Measurements from ENCODE around the gene LCE3C.
"Not testable (repeated sequence)": the region's sequence is repeated elsewhere in the genome, so short reads cannot be mapped to it uniquely, and the experiment has no call there.

The LCE3C gene

GRCh38 chr1:152599934-152600333 lies at the start of gene LCE3C:
Gene LCE3C, plus strand, starts transcription at chr1:152600234. Its CDS starts 498 bp downstream, at chr1:152600732.
- Histone ChIP-seq H3K4me1 (ENCODE audit: control insufficient read depth, insufficient read depth, low read length) (no peaks in the 10 kb centered on the region), H3K27me3 (ENCODE audit: control insufficient read depth, insufficient read depth, low read length) (no peaks in the 10 kb centered on the region), H3K36me3 (ENCODE audit: control insufficient read depth, insufficient read depth, low read length) (no peaks in the 10 kb centered on the region), H3K27ac (ENCODE audit: low read depth, low read length) (no peak within 1 kb of the TSS), H3K9ac (ENCODE audit: low read length) (no peak within 1 kb of the TSS), H3K4me3 (ENCODE audit: low read length) (no peak within 1 kb of the TSS)

- H3K36me3 ChIP-seq (ENCODE audit: control insufficient read depth, insufficient read depth, low read length), result no peaks in the 10 kb centered on the region
- no peaks in the 10 kb centered on the region for H3K27me3 ChIP-seq (ENCODE audit: control insufficient read depth, insufficient read depth, low read length)
- no peak overlapping the region for H3K4me3 ChIP-seq (ENCODE audit: low read length)
- H3K4me1 ChIP-seq (ENCODE audit: control insufficient read depth, insufficient read depth, low read length), result no peaks in the 10 kb centered on the region
- no peak overlapping the region for H3K27ac ChIP-seq (ENCODE audit: low read depth, low read length)
- no peak overlapping the region for H3K9ac ChIP-seq (ENCODE audit: low read length)
Measured at GRCh38 chr1:152565115-152565514, 34.9 kb upstream of the LCE3C start.

GRCh38 chr1:152565535-152566215 lies 34.4 kb upstream of the LCE3C start:
- Histone ChIP-seq H3K4me1 (ENCODE audit: control insufficient read depth, insufficient read depth, low read length) (no peaks in the 10 kb centered on the region), H3K9ac (ENCODE audit: low read length) (no peak overlapping the region), H3K27ac (ENCODE audit: low read depth, low read length) (no peak overlapping the region), H3K36me3 (ENCODE audit: control insufficient read depth, insufficient read depth, low read length) (no peaks in the 10 kb centered on the region), H3K27me3 (ENCODE audit: control insufficient read depth, insufficient read depth, low read length) (no peaks in the 10 kb centered on the region), H3K4me3 (ENCODE audit: low read length) (no peak overlapping the region)

- no peaks in the 10 kb centered on the region for H3K27me3 ChIP-seq (ENCODE audit: control insufficient read depth, insufficient read depth, low read length)
- H3K4me1 ChIP-seq (ENCODE audit: control insufficient read depth, insufficient read depth, low read length), result no peaks in the 10 kb centered on the region
- H3K4me3 ChIP-seq (ENCODE audit: low read length), result no peak within 1 kb of the TSS
- H3K27ac ChIP-seq (ENCODE audit: low read depth, low read length), result no peak within 1 kb of the TSS
- H3K36me3 ChIP-seq (ENCODE audit: control insufficient read depth, insufficient read depth, low read length), result no peaks in the 10 kb centered on the region
- no peak within 1 kb of the TSS for H3K9ac ChIP-seq (ENCODE audit: low read length)
Measured at GRCh38 chr1:152566681-152567080, 33.4 kb upstream of the LCE3C start, which contains the start of gene LCE3E. Gene LCE3E, minus strand, starts transcription at chr1:152566780. Its CDS starts 572 bp downstream, at chr1:152566208.

- Histone ChIP-seq H3K36me3 (ENCODE audit: control insufficient read depth, insufficient read depth, low read length) (no peaks in the 10 kb centered on the region), H3K27ac (ENCODE audit: low read depth, low read length) (no peak overlapping the region), H3K4me3 (ENCODE audit: low read length) (no peak overlapping the region), H3K9ac (ENCODE audit: low read length) (no peak overlapping the region), H3K27me3 (ENCODE audit: control insufficient read depth, insufficient read depth, low read length) (no peaks in the 10 kb centered on the region), H3K4me1 (ENCODE audit: control insufficient read depth, insufficient read depth, low read length) (no peaks in the 10 kb centered on the region)
Measured at GRCh38 chr1:152577168-152577567, 22.9 kb upstream of the LCE3C start.

- not testable (repeated sequence) for H3K4me1 ChIP-seq (ENCODE audit: control insufficient read depth, insufficient read depth, low read length); H3K27me3 ChIP-seq (ENCODE audit: control insufficient read depth, insufficient read depth, low read length); H3K36me3 ChIP-seq (ENCODE audit: control insufficient read depth, insufficient read depth, low read length); H3K4me3 ChIP-seq (ENCODE audit: low read length); H3K27ac ChIP-seq (ENCODE audit: low read depth, low read length); H3K9ac ChIP-seq (ENCODE audit: low read length)
Measured at GRCh38 chr1:152579526-152579925, 20.5 kb upstream of the LCE3C start.

- no peaks in the 10 kb centered on the region for H3K27me3 ChIP-seq (ENCODE audit: control insufficient read depth, insufficient read depth, low read length)
- no peak within 1 kb of the TSS for H3K27ac ChIP-seq (ENCODE audit: low read depth, low read length)
- H3K4me3 ChIP-seq (ENCODE audit: low read length), result no peak within 1 kb of the TSS
- no peaks in the 10 kb centered on the region for H3K36me3 ChIP-seq (ENCODE audit: control insufficient read depth, insufficient read depth, low read length)
- no peaks in the 10 kb centered on the region for H3K4me1 ChIP-seq (ENCODE audit: control insufficient read depth, insufficient read depth, low read length)
- H3K9ac ChIP-seq (ENCODE audit: low read length), result no peak within 1 kb of the TSS
Measured at GRCh38 chr1:152580433-152580832, 19.6 kb upstream of the LCE3C start, which contains the start of gene LCE3D. Gene LCE3D, minus strand, starts transcription at chr1:152580516. Its CDS starts 580 bp downstream, at chr1:152579936.

- Histone ChIP-seq H3K36me3 (ENCODE audit: control insufficient read depth, insufficient read depth, low read length) (no peaks in the 10 kb centered on the region), H3K4me1 (ENCODE audit: control insufficient read depth, insufficient read depth, low read length) (no peaks in the 10 kb centered on the region), H3K9ac (ENCODE audit: low read length) (no peak overlapping the region), H3K27me3 (ENCODE audit: control insufficient read depth, insufficient read depth, low read length) (no peaks in the 10 kb centered on the region), H3K27ac (ENCODE audit: low read depth, low read length) (no peak overlapping the region), H3K4me3 (ENCODE audit: low read length) (no peak overlapping the region)
Measured at GRCh38 chr1:152582647-152583046, 17.4 kb upstream of the LCE3C start.

- Histone ChIP-seq H3K9ac (ENCODE audit: low read length) (no peak overlapping the region), H3K4me3 (ENCODE audit: low read length) (no peak overlapping the region), H3K36me3 (ENCODE audit: control insufficient read depth, insufficient read depth, low read length) (no peaks in the 10 kb centered on the region), H3K27ac (ENCODE audit: low read depth, low read length) (no peak overlapping the region), H3K4me1 (ENCODE audit: control insufficient read depth, insufficient read depth, low read length) (no peaks in the 10 kb centered on the region), H3K27me3 (ENCODE audit: control insufficient read depth, insufficient read depth, low read length) (no peaks in the 10 kb centered on the region)
Measured at GRCh38 chr1:152585586-152585985, 14.4 kb upstream of the LCE3C start.

- Histone ChIP-seq H3K27ac (ENCODE audit: low read depth, low read length) (no peak overlapping the region), H3K36me3 (ENCODE audit: control insufficient read depth, insufficient read depth, low read length) (no peaks in the 10 kb centered on the region), H3K9ac (ENCODE audit: low read length) (no peak overlapping the region), H3K27me3 (ENCODE audit: control insufficient read depth, insufficient read depth, low read length) (no peaks in the 10 kb centered on the region), H3K4me3 (ENCODE audit: low read length) (no peak overlapping the region), H3K4me1 (ENCODE audit: control insufficient read depth, insufficient read depth, low read length) (no peaks in the 10 kb centered on the region)
Measured at GRCh38 chr1:152596986-152597385, 3.0 kb upstream of the LCE3C start.

- H3K27ac ChIP-seq (ENCODE audit: low read depth, low read length), result no peak within 1 kb of the TSS
- H3K9ac ChIP-seq (ENCODE audit: low read length), result no peak within 1 kb of the TSS
- no peaks in the 10 kb centered on the region for H3K36me3 ChIP-seq (ENCODE audit: control insufficient read depth, insufficient read depth, low read length)
- H3K27me3 ChIP-seq (ENCODE audit: control insufficient read depth, insufficient read depth, low read length), result no peaks in the 10 kb centered on the region
- H3K4me1 ChIP-seq (ENCODE audit: control insufficient read depth, insufficient read depth, low read length), result no peaks in the 10 kb centered on the region
- H3K4me3 ChIP-seq (ENCODE audit: low read length), result no peak within 1 kb of the TSS
Measured at GRCh38 chr1:152613511-152613910, 13.5 kb downstream of the LCE3C start, which contains the start of gene LCE3B. Gene LCE3B, plus strand, starts transcription at chr1:152613811. Its CDS starts 0 bp downstream, at chr1:152613811.

GRCh38 chr1:152621993-152622392 lies 22.0 kb downstream of the LCE3C start:
- Histone ChIP-seq H3K27ac (ENCODE audit: low read depth, low read length) (no peak overlapping the region), H3K4me3 (ENCODE audit: low read length) (no peak overlapping the region), H3K4me1 (ENCODE audit: control insufficient read depth, insufficient read depth, low read length) (no peaks in the 10 kb centered on the region)

GRCh38 chr1:152622803-152623202 lies 22.8 kb downstream of the LCE3C start, which contains the start of gene LCE3A:
Gene LCE3A, minus strand, starts transcription at chr1:152623103. Its CDS starts 0 bp downstream, at chr1:152623103.
- H3K9ac ChIP-seq (ENCODE audit: low read length), result no peak within 1 kb of the TSS
- H3K36me3 ChIP-seq (ENCODE audit: control insufficient read depth, insufficient read depth, low read length), result no peaks in the 10 kb centered on the region
- H3K4me1 ChIP-seq (ENCODE audit: control insufficient read depth, insufficient read depth, low read length), result no peaks in the 10 kb centered on the region
- H3K4me3 ChIP-seq (ENCODE audit: low read length), result no peak within 1 kb of the TSS
- H3K27ac ChIP-seq (ENCODE audit: low read depth, low read length), result no peak within 1 kb of the TSS
- no peaks in the 10 kb centered on the region for H3K27me3 ChIP-seq (ENCODE audit: control insufficient read depth, insufficient read depth, low read length)

More at GRCh38 chr1:152621993-152622392, 22.0 kb downstream of the LCE3C start:
- H3K9ac ChIP-seq (ENCODE audit: low read length), result no peak overlapping the region
- no peaks in the 10 kb centered on the region for H3K27me3 ChIP-seq (ENCODE audit: control insufficient read depth, insufficient read depth, low read length)
- H3K36me3 ChIP-seq (ENCODE audit: control insufficient read depth, insufficient read depth, low read length), result no peaks in the 10 kb centered on the region
